Suprapubic skin (tissue), 4 donors: ENCODE data around the gene DNAH5. TPM values are rescaled to one million over a fixed set of nuclear protein-coding genes. Genes with fewer than 3 reads are reported as not detected.

Experiments
- DNase-seq, 2 donors: peaks; one replicate each; pipeline ENCODE4 v3.0.0-alpha.2; 2019; ENCODE audit warnings: low spot score in 2 of 2
- H3K27ac ChIP-seq: fragments of 200-600 bp; sonication (generic); one replicate; pipeline ENCODE4 v1.5.1; 2019
- H3K27me3 ChIP-seq: fragments of 200-600 bp; sonication (generic); one replicate; pipeline ENCODE4 v1.5.1; 2019
- H3K36me3 ChIP-seq: fragments of 200-600 bp; sonication (generic); one replicate; pipeline ENCODE4 v1.5.1; 2019
- H3K4me1 ChIP-seq: fragments of 200-600 bp; sonication (generic); one replicate; pipeline ENCODE4 v1.5.1; 2019
- H3K4me3 ChIP-seq: fragments of 200-600 bp; sonication (generic); one replicate; pipeline ENCODE4 v1.5.1; 2019; ENCODE audit warnings: mild to moderate bottlenecking
- H3K9me3 ChIP-seq: fragments of 200-600 bp; sonication (generic); one replicate; pipeline ENCODE4 v1.5.1; 2019
- CTCF ChIP-seq, 2 donors: fragments of 200-600 bp in 1 of 2; fragments of 450-650 bp in 1 of 2; sonication (generic) in 1 of 2; IDR thresholded peaks; one replicate each; pipeline ENCODE4 v1.5.1; 2016 to 2019; ENCODE audit warnings: antibody characterized with exemption in 2 of 2, mild to moderate bottlenecking in 1 of 2, moderate library complexity in 1 of 2
- EP300 ChIP-seq: sonication (generic); formaldehyde crosslinking; IDR thresholded peaks from one replicate; pipeline ENCODE4 v1.6.1; 2017; ENCODE audit warnings: antibody characterized with exemption
- POLR2A ChIP-seq, 2 donors: fragments of 450-650 bp; IDR thresholded peaks; one replicate each; pipeline ENCODE4 v1.6.1; 2017; ENCODE audit warnings: antibody characterized with exemption in 2 of 2, mild to moderate bottlenecking in 2 of 2, moderate library complexity in 2 of 2
- POLR2AphosphoS5 ChIP-seq, 3 donors: sonication (generic); formaldehyde crosslinking; IDR thresholded peaks; one replicate each; pipeline ENCODE4 v1.6.1; 2017; ENCODE audit warnings: antibody characterized with exemption in 3 of 3
- WGBS: methylation state at CpG from one replicate; pipeline ENCODE4 v1.1.5; 2018; 5-methylcytosine and 5-hydroxymethylcytosine counted together
- total RNA-seq, 4 donors: library from RNA; depleted of rRNA; stranded (reverse); fragments of >200 nt; gene quantifications; one replicate each; pipeline ENCODE4 v1.1.0, GENCODE V29; 2016

DNAH5 gene
- total RNA-seq, 4 donors from 2014 or later: 0.13 to 0.56 (median 0.18) TPM

GRCh38 chr5:13643196-13643595 lies 301.3 kb downstream of the DNAH5 start:
- Histone ChIP-seq H3K36me3 (no peaks in the 10 kb centered on the region), H3K27me3 (no peaks in the 10 kb centered on the region), H3K4me3 (no peak overlapping the region), H3K27ac (no peak overlapping the region), H3K9me3 (no peaks in the 10 kb centered on the region), H3K4me1 (no peaks in the 10 kb centered on the region)
- WGBS: 83% methylated on average over 2 of the region's 2 CpGs
- TF ChIP-seq POLR2AphosphoS5 (IDR thresholded peaks at IDR 0.05): no peak
- TF ChIP-seq EP300: no peak
- no peak for TF ChIP-seq POLR2A (IDR thresholded peaks at IDR 0.05)
- TF ChIP-seq CTCF (IDR thresholded peaks at IDR 0.05): no peak
- DNase-seq: no peak

Other genes starting within 250 kb of the DNAH5 start
- 100 to 1,000 TPM in 1 of 4 donors, 10 to 100 TPM in 3; 62.7 to 159 (median 70.4) TPM for gene TRIO, start 198.7 kb upstream of the DNAH5 start, total RNA-seq